ENCODE data around the gene C9orf50. TPM values are rescaled to one million over a fixed set of nuclear protein-coding genes. Genes with fewer than 3 reads are reported as not detected.
"Not testable (repeated sequence)": the region's sequence is repeated elsewhere in the genome, so short reads cannot be mapped to it uniquely, and the experiment has no call there.

The C9orf50 gene
- total RNA-seq, 1 experiment from 2014 or later: not detected

DNA sequence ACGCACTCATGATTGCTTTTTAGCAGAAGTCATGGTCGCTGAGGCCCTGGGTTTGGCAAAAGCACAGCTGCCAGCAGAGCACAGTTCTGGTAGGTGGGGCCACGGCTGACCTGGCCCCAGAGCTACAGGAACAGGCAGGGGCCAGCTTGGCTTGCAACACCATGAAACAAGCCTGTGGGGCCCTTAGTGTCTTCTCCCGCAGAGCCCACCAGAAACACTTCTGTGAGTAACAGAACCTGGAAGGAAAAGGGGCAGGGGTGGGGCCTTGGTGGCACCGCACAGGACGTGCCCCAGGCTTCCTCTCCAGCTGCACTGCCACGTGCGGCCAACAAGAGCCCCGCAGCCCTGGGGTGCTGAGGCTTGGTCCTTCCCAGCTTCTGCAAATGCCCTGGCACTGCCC lies 16.2 kb upstream of the C9orf50 start:
- Histone ChIP-seq H4K8ac (replicated peaks; ENCODE audit: insufficient read length, low read depth, low read length) (no peak overlapping the region), H3K9me3 (ENCODE audit: control insufficient read depth, low read depth, low read length) (no peaks in the 10 kb centered on the region), H3K4me2 (ENCODE audit: insufficient read depth, insufficient read length, low read length) (no peak overlapping the region), H3K18ac (ENCODE audit: insufficient read length, low read depth, low read length) (no peak overlapping the region), H3K9ac (ENCODE audit: extremely low read depth, insufficient read length, low read length) (no peak overlapping the region), H2BK5ac (ENCODE audit: insufficient read length, low read length) (no peak overlapping the region), H3K79me1 (ENCODE audit: insufficient read depth, low read depth, low read length, poor library complexity, severe bottlenecking) (peaks cover 11% of the 10 kb centered on the region), H3K23ac (ENCODE audit: insufficient read length, low read depth, low read length) (no peak overlapping the region), H3K23me2 (ENCODE audit: insufficient read length, low read depth, low read length, poor library complexity, severe bottlenecking) (peaks cover 8% of the 10 kb centered on the region), H4K5ac (ENCODE audit: insufficient read length, low read depth, low read length) (no peak overlapping the region), H2BK15ac (ENCODE audit: low read depth, low read length) (no peak overlapping the region), H2BK120ac (ENCODE audit: low read depth, low read length, poor library complexity, severe bottlenecking) (no peak overlapping the region), H4K91ac (ENCODE audit: insufficient read length, low read depth, low read length) (no peak overlapping the region), H2BK12ac (ENCODE audit: insufficient read length, low read depth, low read length) (no peak overlapping the region), H3T11ph (ENCODE audit: low read length) (no peak overlapping the region), H3K27me3 (ENCODE audit: insufficient read depth, low read length) (no peaks in the 10 kb centered on the region), H2BK20ac (ENCODE audit: low read depth, low read length, poor library complexity, severe bottlenecking) (no peak overlapping the region), H3K4me1 (ENCODE audit: insufficient read depth, low read length) (no peaks in the 10 kb centered on the region), H2AK5ac (ENCODE audit: insufficient read length, low read length) (no peak overlapping the region), H2AFZ (ENCODE audit: low read length) (no peak overlapping the region), H3K56ac (ENCODE audit: insufficient read length, low read depth, low read length) (no peak overlapping the region), H3K4ac (ENCODE audit: low read depth, low read length) (no peak overlapping the region), H3K27ac (ENCODE audit: insufficient read length, low read depth, low read length) (no peak overlapping the region), H3K14ac (ENCODE audit: insufficient read depth, low read length) (no peak overlapping the region), H4K20me1 (ENCODE audit: control insufficient read depth, insufficient read depth, insufficient read length) (no peaks in the 10 kb centered on the region), H3K79me2 (ENCODE audit: insufficient read depth, low read length) (peaks cover 10% of the 10 kb centered on the region; the same call in 1 of the 2 replicates)
- H3K4me1 Mint-ChIP-seq: peaks cover 7 to 14% of the 10 kb centered on the region in 2 experiments
- DNase-seq: no peak
- H3K27me3 Mint-ChIP-seq (ENCODE audit: low read depth): peaks cover 2% of the 10 kb centered on the region
- TF ChIP-seq, protein P1, sequence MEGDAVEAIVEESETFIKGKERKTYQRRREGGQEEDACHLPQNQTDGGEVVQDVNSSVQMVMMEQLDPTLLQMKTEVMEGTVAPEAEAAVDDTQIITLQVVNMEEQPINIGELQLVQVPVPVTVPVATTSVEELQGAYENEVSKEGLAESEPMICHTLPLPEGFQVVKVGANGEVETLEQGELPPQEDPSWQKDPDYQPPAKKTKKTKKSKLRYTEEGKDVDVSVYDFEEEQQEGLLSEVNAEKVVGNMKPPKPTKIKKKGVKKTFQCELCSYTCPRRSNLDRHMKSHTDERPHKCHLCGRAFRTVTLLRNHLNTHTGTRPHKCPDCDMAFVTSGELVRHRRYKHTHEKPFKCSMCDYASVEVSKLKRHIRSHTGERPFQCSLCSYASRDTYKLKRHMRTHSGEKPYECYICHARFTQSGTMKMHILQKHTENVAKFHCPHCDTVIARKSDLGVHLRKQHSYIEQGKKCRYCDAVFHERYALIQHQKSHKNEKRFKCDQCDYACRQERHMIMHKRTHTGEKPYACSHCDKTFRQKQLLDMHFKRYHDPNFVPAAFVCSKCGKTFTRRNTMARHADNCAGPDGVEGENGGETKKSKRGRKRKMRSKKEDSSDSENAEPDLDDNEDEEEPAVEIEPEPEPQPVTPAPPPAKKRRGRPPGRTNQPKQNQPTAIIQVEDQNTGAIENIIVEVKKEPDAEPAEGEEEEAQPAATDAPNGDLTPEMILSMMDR (conservative IDR thresholded peaks at IDR 0.05): no peak
- no peak overlapping the region for H3K27ac Mint-ChIP-seq
- H3K4me3 Mint-ChIP-seq: no peak overlapping the region
- H3K9me3 Mint-ChIP-seq: no peaks in the 10 kb centered on the region; a peak in 1 of 5 replicates
- H3K36me3 Mint-ChIP-seq (ENCODE audit: insufficient read depth in 1 of 3, low read depth in 3 of 3): peaks cover 24 to 56% (median 54%) of the 10 kb centered on the region in 3 experiments
- WGBS (ENCODE audit: extremely low coverage, insufficient read length, low lambda C conversion rate): no CpG with 5 or more reads among the region's 9 CpGs

- peaks cover 7 to 14% of the 10 kb centered on the region in 2 experiments for H3K4me1 Mint-ChIP-seq
- not testable (repeated sequence) for H3K79me1 ChIP-seq (ENCODE audit: insufficient read depth, low read depth, low read length, poor library complexity, severe bottlenecking); H2BK120ac ChIP-seq (ENCODE audit: low read depth, low read length, poor library complexity, severe bottlenecking); H3K27me3 Mint-ChIP-seq (ENCODE audit: low read depth); H3K27ac Mint-ChIP-seq; H2BK20ac ChIP-seq (ENCODE audit: low read depth, low read length, poor library complexity, severe bottlenecking); H3K23ac ChIP-seq (ENCODE audit: insufficient read length, low read depth, low read length); H3K9me3 Mint-ChIP-seq; H3K56ac ChIP-seq (ENCODE audit: insufficient read length, low read depth, low read length); DNase-seq; H4K20me1 ChIP-seq (ENCODE audit: control insufficient read depth, insufficient read depth, insufficient read length); H3K4me3 Mint-ChIP-seq; H2BK5ac ChIP-seq (ENCODE audit: insufficient read length, low read length); H4K8ac ChIP-seq (replicated peaks; ENCODE audit: insufficient read length, low read depth, low read length); H3T11ph ChIP-seq (ENCODE audit: low read length); H3K9ac ChIP-seq (ENCODE audit: extremely low read depth, insufficient read length, low read length); H3K9me3 ChIP-seq (ENCODE audit: control insufficient read depth, low read depth, low read length); H3K27ac ChIP-seq (ENCODE audit: insufficient read length, low read depth, low read length); H2AFZ ChIP-seq (ENCODE audit: low read length); H4K5ac ChIP-seq (ENCODE audit: insufficient read length, low read depth, low read length); H3K23me2 ChIP-seq (ENCODE audit: insufficient read length, low read depth, low read length, poor library complexity, severe bottlenecking); H3K14ac ChIP-seq (ENCODE audit: insufficient read depth, low read length); H2AK5ac ChIP-seq (ENCODE audit: insufficient read length, low read length); H4K91ac ChIP-seq (ENCODE audit: insufficient read length, low read depth, low read length); H3K4me1 ChIP-seq (ENCODE audit: insufficient read depth, low read length); H3K4me2 ChIP-seq (ENCODE audit: insufficient read depth, insufficient read length, low read length); H3K4ac ChIP-seq (ENCODE audit: low read depth, low read length); H3K18ac ChIP-seq (ENCODE audit: insufficient read length, low read depth, low read length); H2BK15ac ChIP-seq (ENCODE audit: low read depth, low read length); H3K27me3 ChIP-seq (ENCODE audit: insufficient read depth, low read length); H2BK12ac ChIP-seq (ENCODE audit: insufficient read length, low read depth, low read length)
- peaks cover 17% of the 10 kb centered on the region; the same call in 1 of the 2 replicates for H3K79me2 ChIP-seq (ENCODE audit: insufficient read depth, low read length)
- H3K36me3 Mint-ChIP-seq (ENCODE audit: insufficient read depth in 1 of 3, low read depth in 3 of 3): peaks cover 24 to 61% (median 60%) of the 10 kb centered on the region in 3 experiments
- no CpG with 5 or more reads among the region's 10 CpGs for WGBS (ENCODE audit: extremely low coverage, insufficient read length, low lambda C conversion rate)
Measured at GRCh38 chr9:129636343-129636742, 15.4 kb upstream of the C9orf50 start.

Measured in H9 (cell line).